SK-MEL-5 (cell line): ENCODE results near the gene ANXA6. TPM values are rescaled to one million over a fixed set of nuclear protein-coding genes. Genes with fewer than 3 reads are reported as not detected.
"Not testable (repeated sequence)": the region's sequence is repeated elsewhere in the genome, so short reads cannot be mapped to it uniquely, and the experiment has no call there.

Source experiments
- DNase-seq: peaks from one replicate; pipeline ENCODE4 v3.0.0-alpha.2; 2016; ENCODE audit warnings: low read depth, low spot score
- in situ Hi-C: cut with HindIII; loops from 2 replicates; pipeline ENCODE4 v1.10.0; 2016; ENCODE audit warnings: low sequenced_read_pairs, high pct_unique_total_duplicates, low pct_unique_long_range_greater_than_20kb
- total RNA-seq: library from RNA; depleted of rRNA; stranded (reverse); fragments of >200 nt; shearing (Covaris generic); gene quantifications from 2 replicates; pipeline ENCODE4 v1.2.3, GENCODE V29; 2014

The ANXA6 gene
- total RNA-seq, 1 experiment from 2014 or later = 88.4 TPM

DNA sequence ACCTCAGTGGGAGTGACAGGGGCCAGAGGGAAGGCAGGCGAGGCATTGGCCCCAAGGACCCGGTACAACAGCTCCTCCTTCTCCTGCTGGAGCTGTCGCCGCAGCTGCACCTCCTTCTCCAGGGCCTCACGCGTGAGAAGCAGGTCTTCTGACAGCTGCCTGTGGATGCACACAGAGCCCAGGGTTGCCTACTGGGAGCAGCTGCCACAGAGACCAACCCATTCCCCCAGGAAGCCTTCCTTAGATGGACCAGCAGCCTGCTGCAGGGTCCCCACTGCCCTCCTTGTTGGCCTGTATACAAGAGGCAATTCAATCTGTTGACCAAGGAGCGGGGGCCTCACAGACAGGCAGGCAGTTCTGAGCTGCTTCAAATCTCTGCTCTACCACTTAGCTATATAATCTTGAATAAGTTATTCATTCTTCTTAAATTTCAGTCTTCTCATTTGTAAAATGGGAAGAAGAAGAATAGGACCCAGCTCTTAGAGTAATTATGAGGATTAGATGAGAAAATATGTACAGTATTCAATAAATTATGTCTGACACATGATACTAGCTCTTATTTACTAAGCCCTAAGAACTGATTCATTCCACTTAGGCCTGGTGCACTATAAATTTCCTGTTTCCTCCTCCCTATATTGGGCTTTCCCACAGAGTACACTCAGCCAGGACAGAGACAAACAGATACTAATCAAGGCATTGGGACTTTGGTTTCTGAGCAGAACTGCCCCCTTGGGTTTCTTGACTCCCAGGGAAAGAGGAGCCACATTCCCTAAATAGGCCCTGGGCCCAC lies 26.1 kb upstream of the ANXA6 start:
- in situ Hi-C loops = no loop called here
- DNase-seq = no peak

DNA sequence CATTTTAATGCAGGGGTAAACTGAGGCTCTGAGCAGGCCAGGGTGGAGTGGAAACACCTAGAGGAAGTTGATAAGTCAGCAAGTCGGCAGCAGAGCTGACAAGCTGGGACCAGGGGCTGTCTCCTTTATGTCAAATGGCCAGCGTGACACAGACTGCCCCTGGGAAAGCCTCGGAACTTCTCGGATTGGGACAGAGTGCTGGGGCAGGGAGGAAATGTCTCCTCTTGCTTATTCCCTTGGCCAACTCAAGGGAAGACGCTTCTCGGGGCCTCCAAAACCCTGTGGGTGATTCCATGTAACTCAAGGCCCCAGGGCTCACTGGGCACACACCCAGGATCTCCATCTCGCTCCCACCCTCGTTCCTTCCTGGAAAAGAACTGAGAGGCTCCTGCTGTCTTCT lies 25.4 kb upstream of the ANXA6 start:
- DNase-seq = no peak
- in situ Hi-C loops = no loop called here

DNA sequence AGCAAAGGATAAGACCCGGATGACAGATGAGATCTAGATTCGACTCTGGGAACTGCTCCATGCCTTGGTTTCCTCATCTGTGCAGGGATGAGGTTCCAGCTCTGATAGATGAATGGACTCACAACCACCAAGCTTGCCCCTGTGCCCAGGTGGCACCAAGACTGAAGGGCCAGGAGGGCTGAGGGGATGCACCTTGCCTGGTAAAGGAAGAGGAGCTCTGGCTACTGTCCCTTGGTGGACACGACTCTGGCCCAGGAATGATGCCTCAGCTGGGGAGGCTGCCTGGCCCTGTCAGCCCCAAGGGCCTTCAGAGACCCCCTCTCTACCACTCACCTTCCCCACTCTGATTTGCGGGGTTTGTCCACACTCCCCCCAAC lies 24.9 kb upstream of the ANXA6 start:
- in situ Hi-C loops = no loop called here
- DNase-seq = no peak

DNA sequence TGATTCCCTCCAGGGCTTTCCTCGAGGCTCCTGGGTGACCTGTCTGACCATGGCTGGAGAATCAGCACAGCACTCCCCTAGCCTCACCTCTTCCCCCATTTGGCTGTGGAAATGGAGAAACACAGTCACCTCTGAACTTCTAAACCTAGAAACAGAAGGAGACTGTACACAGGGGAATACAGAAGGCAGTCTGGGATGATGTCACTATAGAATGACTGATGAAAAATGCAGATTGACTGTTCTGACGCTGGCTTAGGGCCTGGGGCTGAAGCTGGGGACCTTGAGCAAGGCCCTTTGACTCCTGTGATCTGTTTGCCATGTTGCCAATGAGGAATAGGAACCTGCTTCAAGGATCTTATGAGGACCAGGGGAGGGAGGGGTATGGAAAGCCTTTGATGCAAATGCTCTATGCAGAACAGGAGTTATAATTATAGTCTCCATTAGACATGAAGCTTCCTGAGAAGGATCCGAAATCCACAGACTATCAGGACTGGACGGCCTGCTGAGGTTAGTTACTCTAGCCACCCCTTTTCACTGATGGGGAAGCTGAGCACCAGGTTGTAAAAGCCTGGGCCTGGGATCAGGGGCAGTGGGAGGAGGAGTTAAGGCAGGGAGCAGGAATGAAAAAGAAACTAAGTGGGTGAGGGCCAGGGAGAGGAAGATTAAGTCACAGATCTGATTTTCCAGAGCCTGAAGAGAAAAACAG lies 24.4 kb upstream of the ANXA6 start:
- in situ Hi-C loops = no loop called here
- no peak for DNase-seq

DNA sequence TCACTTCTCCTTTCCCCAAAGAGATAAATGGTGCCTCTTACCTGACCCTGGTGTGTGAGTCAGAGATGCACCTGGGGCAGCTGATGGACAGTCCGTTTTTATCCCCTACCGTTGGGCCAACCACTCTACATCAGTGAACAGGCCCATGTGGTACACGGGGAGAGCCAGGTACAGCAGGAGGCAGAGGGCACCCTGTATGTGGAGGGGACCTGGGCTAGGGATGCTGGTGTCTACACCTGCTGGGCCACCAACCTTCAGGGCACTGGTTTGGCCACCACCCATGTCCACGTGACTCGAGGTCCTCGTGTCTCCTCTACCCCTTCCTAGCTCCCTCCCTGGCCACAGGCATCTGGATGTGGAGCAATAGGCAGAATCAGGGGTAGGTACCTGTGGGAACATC lies 22.7 kb upstream of the ANXA6 start:
- in situ Hi-C loops = no loop called here
- DNase-seq = no peak

DNA sequence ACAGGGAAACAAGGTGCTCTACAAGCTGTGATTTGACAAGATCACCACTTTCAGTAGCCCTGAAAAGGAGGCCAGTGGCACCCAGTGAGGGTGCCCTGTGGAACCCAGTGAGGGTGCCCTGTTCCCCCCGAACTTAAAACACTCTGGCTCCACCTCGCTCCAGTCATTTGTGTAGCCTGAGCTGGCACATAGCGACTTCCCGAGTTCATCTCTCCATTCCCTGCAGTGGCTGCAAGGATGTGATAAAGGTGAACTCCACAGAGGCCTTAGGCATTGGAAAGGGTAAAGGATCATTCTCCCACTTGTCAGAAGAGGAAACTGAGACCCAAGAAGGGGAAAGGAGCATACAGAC lies 21.9 kb upstream of the ANXA6 start:
- in situ Hi-C loops = no loop called here
- no peak for DNase-seq

DNA sequence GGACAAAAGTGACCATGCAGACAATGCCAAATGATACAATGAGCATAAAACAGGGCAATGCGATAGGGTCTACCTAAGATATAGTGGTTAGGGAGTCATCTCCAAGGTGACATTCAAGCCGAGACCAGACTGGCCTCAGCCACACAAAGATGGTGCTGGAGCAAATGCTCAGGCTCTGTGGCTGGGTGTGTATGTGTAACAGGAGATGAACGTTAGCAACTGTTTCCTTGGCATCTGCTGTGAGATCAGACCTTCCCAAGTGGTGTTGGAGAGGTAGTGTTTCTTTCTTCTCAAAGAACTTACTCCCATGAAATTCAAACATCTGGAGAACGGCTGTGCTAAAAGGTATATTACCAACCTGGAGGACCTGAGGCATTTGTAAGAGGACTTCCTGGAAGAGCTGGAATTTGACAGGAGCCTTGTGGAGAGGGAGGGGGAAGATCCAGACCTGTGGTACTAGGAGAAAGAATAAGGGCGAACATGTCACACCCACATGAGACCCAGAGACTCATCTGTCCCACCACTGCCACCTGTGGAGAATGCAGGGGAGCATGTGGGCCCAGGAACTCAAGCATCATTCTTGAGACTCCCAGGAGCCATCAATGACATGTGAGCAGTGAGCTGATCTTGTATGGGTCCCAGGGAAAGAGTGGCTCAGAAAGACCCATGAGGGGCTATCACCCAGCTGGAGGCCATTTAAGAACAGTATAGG lies 21.4 kb upstream of the ANXA6 start:
- in situ Hi-C loops = no loop called here
- DNase-seq = no peak

DNA sequence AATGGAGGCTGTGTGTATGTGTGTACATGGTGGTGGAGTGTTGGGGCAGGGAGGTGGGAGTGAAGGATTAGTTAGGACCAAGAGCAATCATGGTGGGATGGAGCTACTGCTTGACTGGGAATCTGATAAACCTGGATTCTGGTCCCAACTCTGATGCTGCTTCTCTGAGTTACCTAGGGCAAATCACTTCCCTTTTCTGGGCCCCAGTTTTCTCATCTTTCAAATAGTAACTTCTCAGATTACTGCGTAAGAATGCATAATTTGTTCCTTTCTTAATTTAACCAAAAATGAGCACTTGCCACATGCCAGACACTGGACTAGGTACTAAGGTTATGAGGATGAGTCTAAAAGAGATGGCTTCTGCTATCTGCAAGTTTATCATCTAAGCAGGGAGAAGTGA lies 20.8 kb upstream of the ANXA6 start:
- no peak for DNase-seq

DNA sequence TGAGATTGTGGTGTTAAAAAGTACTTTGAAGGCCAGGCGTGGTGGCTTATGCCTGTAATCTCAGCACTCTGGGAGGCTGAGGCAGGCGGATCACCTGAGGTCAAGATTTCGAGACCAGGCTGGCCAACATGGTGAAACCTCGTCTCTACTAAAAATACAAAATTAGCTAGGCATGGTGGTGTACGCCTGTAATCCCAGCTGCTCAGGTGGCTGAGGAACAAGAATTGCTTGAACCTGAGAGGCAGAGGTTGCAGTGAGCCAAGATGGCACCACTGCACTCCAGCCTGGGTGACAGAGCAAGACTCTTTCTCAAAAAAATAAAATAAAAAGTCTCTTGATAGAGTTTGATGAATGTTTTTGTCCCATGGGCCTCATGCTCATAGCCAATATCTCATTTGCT lies 18.7 kb upstream of the ANXA6 start:
- DNase-seq, in situ Hi-C loops: not testable (repeated sequence)

More for the DNA sequence above, 20.8 kb upstream of the ANXA6 start:
- in situ Hi-C loops = no loop called here

DNA sequence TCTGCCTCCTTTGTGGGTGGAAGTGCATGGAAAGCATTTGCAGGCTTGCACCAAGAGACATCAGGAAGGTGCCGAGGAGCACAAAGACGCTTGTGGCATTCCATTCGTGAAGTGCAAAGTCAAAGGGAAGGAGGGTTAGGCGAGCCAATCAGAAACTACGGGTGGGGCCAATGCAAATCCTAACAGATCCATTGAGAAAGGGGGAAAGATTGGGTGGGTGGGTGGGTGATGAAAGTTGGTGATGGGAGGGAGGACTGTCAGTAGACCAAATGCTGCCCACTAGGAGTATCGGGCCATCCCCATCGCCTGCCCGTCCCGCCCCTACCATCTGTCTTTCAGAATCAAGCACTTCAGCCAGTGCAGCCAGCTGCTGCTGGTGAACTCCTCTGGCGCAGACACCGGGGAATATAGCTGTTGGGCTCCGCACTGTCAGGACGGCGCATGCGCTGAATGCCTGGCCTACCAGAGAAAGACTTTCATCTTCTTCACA lies 17.1 kb upstream of the ANXA6 start:
- DNase-seq = no peak
- in situ Hi-C loops = no loop called here

DNA sequence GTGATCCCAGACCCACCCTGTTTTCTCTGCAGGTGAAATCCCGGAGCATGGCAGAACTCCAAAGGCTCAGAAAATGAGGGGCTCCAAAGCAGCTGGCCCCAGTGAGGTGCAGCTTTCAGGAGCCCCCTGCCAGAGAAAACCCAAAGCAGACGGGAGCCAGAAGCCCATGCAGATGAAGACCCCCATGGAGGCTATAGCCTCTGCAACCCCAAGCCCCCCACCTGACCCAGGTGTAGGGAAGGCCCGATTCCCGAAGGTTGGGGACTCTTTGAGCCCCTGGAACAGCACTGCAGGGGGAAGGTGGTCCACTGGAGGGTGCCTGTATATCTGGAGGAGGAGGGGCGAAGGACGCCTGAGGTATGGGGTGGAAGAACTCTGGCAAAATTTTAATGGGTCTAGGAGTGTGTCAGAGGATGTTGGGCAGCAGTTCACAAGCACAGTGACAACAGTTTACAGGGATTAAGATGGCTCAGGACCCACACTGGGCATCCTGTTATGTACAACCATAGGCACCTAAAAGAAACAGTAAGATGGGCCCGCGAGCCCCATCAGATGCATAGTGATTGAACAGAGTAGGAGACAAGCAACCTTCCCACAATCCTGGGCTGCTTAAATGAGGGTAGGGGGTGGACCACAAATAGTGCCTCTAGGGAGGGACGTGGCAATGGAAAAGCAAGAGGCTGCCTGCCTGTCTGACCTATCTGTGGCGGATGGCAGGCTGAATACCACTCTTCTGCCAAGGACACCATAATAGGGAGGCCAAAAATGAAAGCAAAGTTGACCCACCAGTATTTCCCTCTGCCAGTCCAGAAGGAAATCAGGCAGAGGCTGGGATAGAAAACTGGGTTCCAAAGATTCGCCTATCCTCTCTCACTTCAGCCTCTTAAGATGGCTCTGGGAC lies 16.4 kb upstream of the ANXA6 start:
- no peak for DNase-seq
- in situ Hi-C loops = no loop called here

DNA sequence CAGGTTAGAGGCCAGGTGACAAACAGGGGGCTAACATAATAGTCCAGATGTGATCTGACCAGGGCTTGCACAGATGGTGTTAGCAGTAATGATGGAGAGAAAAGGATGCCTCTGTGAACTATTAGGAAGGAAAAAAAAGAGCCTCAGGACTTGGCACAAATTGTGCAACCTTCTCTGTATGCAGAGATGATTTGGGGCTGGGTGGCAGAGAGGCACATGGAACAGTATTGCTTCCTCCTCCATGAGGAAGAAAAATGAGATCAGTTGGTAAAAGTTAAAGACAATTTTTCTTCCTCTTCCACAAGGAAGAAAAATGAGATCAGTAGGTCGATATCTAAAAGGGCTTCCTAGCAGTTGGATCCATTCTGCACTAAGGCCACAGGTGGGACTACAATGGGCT lies 13.9 kb upstream of the ANXA6 start:
- in situ Hi-C loops = no loop called here

DNA sequence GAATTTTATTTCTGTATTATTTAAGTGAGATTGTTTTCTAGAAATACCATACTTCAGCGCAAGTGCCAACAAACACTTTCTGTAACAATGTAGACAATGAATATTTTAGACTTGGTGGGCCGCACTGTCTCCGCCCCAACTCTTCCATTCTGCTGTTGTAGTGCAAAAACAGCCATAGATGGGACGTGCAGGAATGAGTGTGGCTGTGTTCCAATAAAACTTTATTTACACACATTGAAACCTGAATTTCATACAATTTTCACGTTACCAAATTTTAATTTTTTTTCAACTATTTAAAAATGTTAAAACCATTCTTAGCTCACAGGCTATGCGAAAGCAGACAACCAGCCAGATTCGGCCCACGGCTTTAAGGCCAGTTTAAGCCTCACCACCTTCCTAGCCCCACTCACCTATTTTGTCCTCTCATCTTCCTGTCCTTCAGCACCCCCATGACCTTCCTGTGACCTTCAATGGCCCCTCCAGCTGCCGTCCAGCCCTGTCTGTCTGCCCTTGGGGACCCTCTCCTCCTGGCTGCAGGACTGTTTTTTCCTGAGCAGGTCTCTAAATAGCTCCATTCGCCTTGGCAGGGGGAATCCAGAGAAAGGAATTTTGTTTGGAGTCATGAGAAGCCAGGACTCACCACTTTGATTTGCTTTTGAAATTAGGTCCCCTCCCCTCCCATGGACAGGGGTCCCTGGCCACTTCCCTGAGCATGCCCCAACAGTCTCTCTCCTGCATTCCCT lies 11.2 kb upstream of the ANXA6 start:
- DNase-seq = no peak
- in situ Hi-C loops = no loop called here

More for the DNA sequence above, 13.9 kb upstream of the ANXA6 start:
- DNase-seq = no peak

DNA sequence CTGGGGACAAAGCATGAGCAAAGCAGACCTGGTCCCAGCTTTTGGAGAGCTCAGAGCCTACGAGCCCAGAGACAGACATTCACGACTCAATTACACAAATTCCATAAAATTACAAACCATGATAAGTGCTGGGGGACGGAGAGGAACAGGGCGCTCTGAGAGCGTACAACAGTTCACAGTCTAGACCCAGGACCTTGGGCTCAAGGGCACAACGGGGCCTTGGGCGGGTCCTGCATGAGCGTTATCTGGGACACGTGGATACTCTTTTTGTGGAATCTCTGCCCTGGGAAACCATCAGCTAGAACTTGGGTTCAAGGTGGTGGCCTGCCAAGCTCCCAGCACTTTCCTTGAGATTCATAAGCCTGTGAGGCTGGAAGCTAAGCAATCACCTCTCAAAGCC lies 9.4 kb upstream of the ANXA6 start:
- in situ Hi-C loops = no loop called here
- DNase-seq = no peak

DNA sequence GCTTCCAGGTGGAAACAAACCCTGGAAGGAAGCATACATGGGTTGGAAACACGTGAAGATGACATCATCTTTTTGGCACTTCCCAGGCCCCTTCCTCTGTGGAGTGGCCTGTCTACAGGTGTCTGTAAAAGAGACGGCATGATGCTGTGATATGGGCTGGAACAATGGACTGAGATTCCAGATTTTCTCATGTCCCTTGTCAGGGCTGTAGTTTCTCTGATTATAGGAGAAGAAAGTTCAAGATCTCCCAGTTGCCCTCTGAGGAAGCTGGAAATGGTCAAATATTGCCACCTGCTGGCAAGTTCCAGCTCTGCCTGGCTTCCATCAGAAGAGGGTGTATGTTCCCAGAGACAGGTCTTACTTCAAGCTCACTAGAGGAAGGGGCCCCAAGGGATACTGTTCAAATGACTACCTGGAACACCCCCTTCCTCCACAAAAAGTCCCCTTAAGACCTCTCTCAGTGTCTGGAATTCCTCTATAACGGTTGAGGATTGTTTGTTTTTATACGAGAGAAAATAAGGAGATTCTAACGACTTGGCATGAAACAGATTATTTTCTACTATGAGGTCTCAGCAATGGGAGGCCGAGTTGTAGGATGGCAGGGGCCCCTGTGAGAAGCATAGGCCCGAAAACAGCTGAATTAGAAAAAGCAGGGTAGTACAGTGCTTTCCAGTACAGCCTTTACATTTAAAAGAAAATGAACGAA lies 7.3 kb upstream of the ANXA6 start:
- DNase-seq = peak; percentile 81
- in situ Hi-C loops = no loop called here

DNA sequence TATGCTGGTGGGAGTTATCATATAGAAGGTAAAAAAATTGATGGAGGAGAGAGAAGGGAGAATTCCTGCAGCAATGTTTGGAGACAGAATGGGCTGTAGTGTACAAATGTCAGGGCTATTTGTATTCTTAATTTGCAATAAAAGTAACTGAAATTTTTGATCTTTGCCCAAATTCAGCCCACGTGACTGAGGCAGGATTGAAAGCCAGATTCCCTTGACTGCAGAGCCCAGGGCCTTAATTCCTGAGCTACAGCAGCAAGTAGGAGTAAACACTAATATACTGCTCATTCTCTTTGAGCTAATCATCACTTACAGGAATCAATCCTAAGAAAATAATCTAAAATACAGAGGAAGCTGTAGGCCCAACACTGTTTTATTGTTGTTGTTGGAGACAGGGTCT lies 5.2 kb upstream of the ANXA6 start:
- no peak for DNase-seq
- in situ Hi-C loops = no loop called here
